ENCODE measurements around the gene HPGD. TPM values are rescaled to one million over a fixed set of nuclear protein-coding genes. Genes with fewer than 3 reads are reported as not detected.
A peak's percentile ranks its signal among the peaks of the same experiment; 100 is the strongest.

The HPGD gene
- total and polyA plus RNA-seq, 4 donors, result 19.8 to 144 (median 40.4) TPM

- Histone ChIP-seq H3K36me3 (ENCODE audit: control insufficient read depth in 4 of 4, insufficient read depth in 4 of 4, low read length in 4 of 4) (no peaks in the 10 kb centered on the region), H3K9me3 (ENCODE audit: control insufficient read depth in 4 of 4, insufficient read depth in 3 of 4, low read length in 3 of 4) (no peaks in the 10 kb centered on the region), H3K27ac (ENCODE audit: low read depth in 1 of 2, low read length in 1 of 2) (no peak overlapping the region), H3K9ac (ENCODE audit: insufficient read depth in 1 of 2, low read length in 2 of 2) (no peak overlapping the region), H3K4me3 (no peak overlapping the region), H3K27me3 (ENCODE audit: control insufficient read depth in 3 of 3, insufficient read depth in 3 of 3, low read length in 2 of 3) (peaks cover 0 to 21% (median 19%) of the 10 kb centered on the region in 3 donors), H3K4me1 (ENCODE audit: control insufficient read depth in 5 of 5, insufficient read depth in 5 of 5, low read length in 5 of 5) (peaks cover 0 to 11% (median 0%) of the 10 kb centered on the region in 5 donors)
- WGBS, 2 donors, result 91 to 93% methylated on average over 7 of the region's 7 CpGs
- ATAC-seq (ENCODE audit: insufficient read depth, low FRiP score), result no peak
- TF ChIP-seq CTCF (IDR thresholded peaks at IDR 0.05; ENCODE audit: control extremely low read depth, extremely low read depth), result no peak
- DNase-seq, result no peak
Observed at GRCh38 chr4:174526731-174527130, 4.4 kb upstream of the HPGD start.

- Histone ChIP-seq H3K36me3 (ENCODE audit: control insufficient read depth in 4 of 4, insufficient read depth in 4 of 4, low read length in 4 of 4) (no peaks in the 10 kb centered on the region), H3K27ac (ENCODE audit: low read depth in 1 of 2, low read length in 1 of 2) (no peak overlapping the region), H3K9ac (ENCODE audit: insufficient read depth in 1 of 2, low read length in 2 of 2) (no peak overlapping the region), H3K4me1 (ENCODE audit: control insufficient read depth in 5 of 5, insufficient read depth in 5 of 5, low read length in 5 of 5) (peaks cover 0 to 12% (median 0%) of the 10 kb centered on the region in 5 donors), H3K9me3 (ENCODE audit: control insufficient read depth in 4 of 4, insufficient read depth in 3 of 4, low read length in 3 of 4) (no peaks in the 10 kb centered on the region), H3K4me3 (no peak overlapping the region), H3K27me3 (ENCODE audit: control insufficient read depth in 3 of 3, insufficient read depth in 3 of 3, low read length in 2 of 3) (peaks cover 0 to 28% (median 19%) of the 10 kb centered on the region in 3 donors)
- no peak for TF ChIP-seq CTCF (IDR thresholded peaks at IDR 0.05; ENCODE audit: control extremely low read depth, extremely low read depth)
- DNase-seq (no peak), ATAC-seq (ENCODE audit: insufficient read depth, low FRiP score) (no peak)
- WGBS, 2 donors, result 53 to 60% methylated on average over 4 of the region's 4 CpGs
Observed at GRCh38 chr4:174524242-174524641, 2.0 kb upstream of the HPGD start.

- Histone ChIP-seq H3K27ac (ENCODE audit: low read depth in 1 of 2, low read length in 1 of 2) (peak overlapping the region in 1 of 2 donors; percentile 83), H3K36me3 (ENCODE audit: control insufficient read depth in 4 of 4, insufficient read depth in 4 of 4, low read length in 4 of 4) (no peaks in the 10 kb centered on the region), H3K4me3 (peak overlapping the region; percentile 78), H3K27me3 (ENCODE audit: control insufficient read depth in 3 of 3, insufficient read depth in 3 of 3, low read length in 2 of 3) (peaks cover 0 to 28% (median 19%) of the 10 kb centered on the region in 3 donors), H3K9me3 (ENCODE audit: control insufficient read depth in 4 of 4, insufficient read depth in 3 of 4, low read length in 3 of 4) (no peaks in the 10 kb centered on the region), H3K4me1 (ENCODE audit: control insufficient read depth in 5 of 5, insufficient read depth in 5 of 5, low read length in 5 of 5) (peaks cover 0 to 12% (median 0%) of the 10 kb centered on the region in 5 donors), H3K9ac (ENCODE audit: insufficient read depth in 1 of 2, low read length in 2 of 2) (no peak overlapping the region)
- DNase-seq, result peak in 2 of 3 donors; percentile 17 to 29
- ATAC-seq (ENCODE audit: insufficient read depth, low FRiP score), result no peak
- no peak for TF ChIP-seq CTCF (IDR thresholded peaks at IDR 0.05; ENCODE audit: control extremely low read depth, extremely low read depth)
- 24 to 28% methylated on average over 10 of the region's 10 CpGs for WGBS, 2 donors
Observed at GRCh38 chr4:174523025-174523693, 871 bp upstream of the HPGD start.

Data from lung (tissue), 12 donors.